SH-SY5Y (cell line): Measurements from ENCODE around the gene CRTC3.

Experiments used
- GATA2 ChIP-seq: IDR thresholded peaks from 2 replicates; pipeline ENCODE4 v1.6.1; 2011; ENCODE audit warnings: mild to moderate bottlenecking, low read depth, low read length
- GATA3 ChIP-seq: IDR thresholded peaks from 2 replicates; pipeline ENCODE4 v1.6.1; 2011; ENCODE audit warnings: low read depth, mild to moderate bottlenecking, low read length, moderate library complexity

CRTC3 gene

DNA sequence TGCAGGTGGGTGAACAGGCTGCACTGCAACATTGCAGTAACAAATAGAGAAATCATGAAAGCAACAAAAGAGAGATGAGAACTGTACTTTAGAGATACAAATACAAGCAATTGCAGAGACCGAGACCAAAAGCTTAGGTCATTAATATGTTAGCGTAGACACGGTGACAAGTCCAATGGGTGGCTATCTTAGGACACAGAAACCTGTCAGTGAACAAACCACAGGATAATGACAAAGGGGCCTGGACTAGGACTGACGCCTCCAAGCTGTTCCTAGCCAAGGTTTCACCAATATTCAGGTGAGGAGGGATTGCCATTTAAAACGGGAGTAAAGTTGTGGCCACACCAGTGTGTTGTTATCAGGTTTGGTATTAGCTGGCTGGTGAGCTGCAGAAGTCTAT lies 145.7 kb downstream of the CRTC3 start:
- TF ChIP-seq GATA3: no peak
- TF ChIP-seq GATA2: no peak

DNA sequence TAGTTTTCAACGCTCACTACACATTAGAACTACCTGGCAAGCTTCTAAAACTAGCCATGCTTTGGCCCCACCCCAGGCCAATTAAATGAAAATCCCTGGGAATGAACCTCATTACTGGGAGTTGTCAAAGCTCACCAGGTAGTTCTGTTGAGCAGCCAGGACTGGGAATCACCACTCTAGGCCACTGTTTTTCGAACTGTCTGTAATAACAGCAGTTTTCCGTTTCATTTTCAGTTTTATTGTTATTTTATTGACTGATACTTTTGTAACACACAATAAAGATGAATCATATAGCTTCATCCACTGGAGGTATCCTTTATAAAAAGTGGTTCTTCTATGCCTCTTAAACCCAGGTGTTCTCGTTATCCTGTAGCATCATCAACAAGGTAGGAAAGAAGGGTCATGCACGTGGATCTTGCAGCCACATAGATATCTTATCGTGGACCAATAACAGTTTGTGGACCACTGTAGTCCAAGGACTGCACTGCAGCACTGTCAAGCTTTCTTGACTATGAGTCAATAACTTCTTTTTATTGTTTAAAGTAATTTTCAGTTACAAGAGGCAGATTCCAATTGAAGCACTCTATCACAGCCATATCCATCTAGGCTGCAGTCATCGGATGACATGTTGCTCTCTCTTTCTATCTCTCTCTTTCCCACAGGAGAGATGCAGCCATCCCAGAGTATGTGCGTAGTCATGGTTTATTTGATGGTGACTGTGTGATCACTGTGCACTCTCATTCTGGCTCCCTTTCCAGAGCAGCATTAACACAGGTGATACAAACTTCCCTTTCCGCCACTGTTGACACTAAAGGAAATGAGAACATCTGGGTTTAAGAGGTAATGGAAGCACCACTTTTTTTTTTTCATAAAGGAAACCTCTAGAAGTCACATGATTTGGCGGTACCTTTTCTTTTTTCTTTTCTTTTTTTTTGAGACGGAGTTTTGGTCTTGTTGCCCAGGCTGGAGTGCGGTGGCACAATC lies 148.4 kb downstream of the CRTC3 start:
- TF ChIP-seq GATA2 (no peak), GATA3 (no peak)

DNA sequence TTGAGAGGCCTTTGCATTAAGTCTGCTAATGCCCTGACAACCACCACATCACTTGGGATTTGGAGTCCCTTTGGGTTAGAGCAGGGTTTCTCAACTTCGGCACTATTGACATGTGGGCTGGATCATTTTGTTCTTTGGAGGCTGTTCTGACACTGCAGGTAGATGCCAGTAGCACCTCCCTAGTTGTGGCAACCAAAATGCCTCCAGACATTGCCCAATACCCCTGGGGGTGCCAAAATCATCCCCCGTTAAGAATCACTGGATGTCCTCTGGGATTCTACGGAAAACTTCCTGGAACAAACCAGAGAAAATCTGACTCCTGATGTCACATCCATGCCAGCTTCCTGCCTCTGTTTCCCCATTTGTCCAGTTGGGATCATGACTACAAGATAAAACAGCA lies 150.2 kb downstream of the CRTC3 start:
- TF ChIP-seq GATA2 (no peak), GATA3 (no peak)

DNA sequence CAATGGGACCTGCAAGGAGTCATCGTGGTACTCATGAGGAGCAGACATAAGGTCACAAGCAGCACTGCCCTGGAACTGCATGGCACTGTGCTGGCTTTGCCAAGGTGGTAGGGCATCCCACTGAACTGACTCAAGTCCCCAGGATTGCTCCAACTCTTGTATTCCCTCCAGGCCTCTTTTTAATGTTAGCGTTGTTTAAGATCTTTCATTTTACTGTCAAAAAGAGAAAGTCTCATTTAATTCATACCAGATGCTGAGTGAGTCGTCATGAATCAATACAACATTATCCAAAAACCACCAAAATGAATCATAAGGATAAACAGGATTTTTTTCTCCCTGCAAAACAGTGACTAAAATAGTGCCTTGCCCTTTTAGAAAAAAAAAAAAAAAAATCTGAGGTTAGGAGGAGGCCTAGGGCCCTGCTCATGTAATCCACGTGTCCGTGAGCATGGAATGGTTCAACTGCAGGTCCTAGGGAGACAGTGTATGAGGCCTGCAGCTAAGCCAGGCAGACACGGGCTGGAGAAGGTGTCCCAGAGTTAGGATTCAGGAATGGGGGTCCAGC lies 150.7 kb downstream of the CRTC3 start:
- no peak for TF ChIP-seq GATA2
- no peak for TF ChIP-seq GATA3

DNA sequence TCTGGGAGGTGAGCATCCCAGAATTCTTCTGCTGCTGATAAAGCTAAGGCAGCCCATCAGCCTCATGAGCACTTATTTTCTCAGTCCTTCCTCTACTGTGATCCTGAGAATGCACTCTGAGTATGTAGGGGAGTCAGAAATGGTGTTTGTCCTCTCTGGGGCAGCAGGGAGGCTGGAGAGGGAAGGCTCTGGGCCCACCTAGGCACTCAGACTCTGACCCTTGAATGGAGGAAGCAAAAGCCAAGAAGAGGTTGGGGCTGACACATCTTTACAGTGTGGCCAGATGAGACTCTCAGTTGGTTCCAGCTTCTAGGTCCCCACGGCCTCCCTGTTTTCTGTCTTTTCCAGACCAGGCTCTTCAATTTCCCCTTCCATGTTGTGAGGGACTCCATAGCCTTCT lies 151.3 kb downstream of the CRTC3 start:
- no peak for TF ChIP-seq GATA3
- TF ChIP-seq GATA2: no peak

DNA sequence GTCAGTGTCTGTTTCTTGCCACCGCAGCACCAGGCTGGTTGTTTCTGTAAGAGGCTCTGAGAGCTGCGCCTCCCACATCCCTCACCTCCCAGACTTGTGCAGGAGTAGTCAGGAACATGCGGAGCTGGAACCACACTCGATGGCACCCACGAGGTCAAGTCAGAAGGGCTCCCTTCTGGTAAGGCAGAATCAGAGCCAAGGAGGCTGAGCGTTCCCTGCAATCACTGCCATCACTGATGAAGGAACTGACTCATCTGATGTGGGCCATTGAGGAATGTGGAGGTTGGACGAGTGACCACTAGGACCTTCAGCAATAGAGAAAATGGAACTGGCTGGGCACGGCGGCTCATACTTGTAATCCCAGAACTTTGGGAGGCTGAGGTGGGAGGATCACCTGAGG lies 151.8 kb downstream of the CRTC3 start:
- no peak for TF ChIP-seq GATA2
- TF ChIP-seq GATA3: no peak

DNA sequence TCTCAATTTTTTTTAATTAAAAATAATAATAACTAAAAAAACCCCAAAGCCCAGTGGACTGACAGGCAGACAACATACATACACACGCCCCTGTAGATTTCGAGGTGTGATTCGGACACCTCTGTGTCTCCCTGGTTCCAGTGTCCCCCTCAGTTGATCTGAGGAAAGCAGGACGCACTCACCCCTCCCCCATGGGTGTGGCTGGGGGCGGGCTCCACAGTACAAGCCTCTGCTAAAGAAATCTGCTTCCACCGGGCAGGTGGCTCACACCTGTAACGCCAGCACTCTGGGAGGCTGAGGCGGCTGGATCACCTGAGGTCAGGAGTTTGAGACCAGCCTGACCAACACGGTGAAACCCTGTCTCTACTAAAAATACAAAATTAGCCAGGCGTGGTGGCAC lies 153.6 kb downstream of the CRTC3 start:
- TF ChIP-seq GATA2 (no peak), GATA3 (no peak)

DNA sequence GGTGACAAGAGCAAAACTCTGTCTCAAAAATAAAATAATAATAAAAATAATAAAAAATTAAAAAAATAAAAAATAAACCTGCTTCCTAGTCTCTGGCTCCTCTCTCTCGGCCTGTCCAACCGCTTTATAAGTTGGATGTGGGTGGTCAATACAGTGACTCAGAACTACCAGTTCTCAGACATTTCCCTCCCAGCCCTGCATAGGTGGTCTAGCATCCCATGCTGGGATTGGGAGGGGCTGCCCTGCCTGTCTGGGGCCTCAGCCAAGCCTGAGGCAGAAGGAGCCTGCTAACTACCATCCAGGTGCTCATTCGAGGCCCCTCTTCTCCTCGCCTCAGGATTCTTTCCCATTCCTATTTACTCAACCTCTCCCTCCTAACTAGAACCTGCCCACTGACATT lies 154.2 kb downstream of the CRTC3 start:
- TF ChIP-seq GATA2: no peak
- TF ChIP-seq GATA3: no peak

DNA sequence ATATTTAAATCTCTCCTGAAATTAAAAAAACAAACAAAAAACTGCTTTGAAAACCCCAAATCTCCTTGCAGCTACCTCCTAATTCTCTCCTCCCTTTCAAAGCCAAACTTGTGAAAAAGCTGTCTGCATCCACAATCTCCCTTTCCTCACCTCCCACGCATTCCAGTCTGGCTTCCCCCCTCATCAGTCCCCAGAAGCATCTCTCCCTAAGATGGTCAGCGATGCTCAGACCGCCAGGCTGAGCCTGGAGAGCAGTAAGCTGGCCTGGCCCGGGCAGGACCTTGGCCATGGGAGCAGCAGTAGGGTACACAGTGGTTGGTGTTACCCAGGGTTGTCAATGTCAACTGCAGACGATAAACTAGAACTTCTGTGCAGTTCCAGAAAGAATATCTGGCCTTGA lies 154.6 kb downstream of the CRTC3 start:
- TF ChIP-seq GATA2: no peak
- TF ChIP-seq GATA3: no peak

DNA sequence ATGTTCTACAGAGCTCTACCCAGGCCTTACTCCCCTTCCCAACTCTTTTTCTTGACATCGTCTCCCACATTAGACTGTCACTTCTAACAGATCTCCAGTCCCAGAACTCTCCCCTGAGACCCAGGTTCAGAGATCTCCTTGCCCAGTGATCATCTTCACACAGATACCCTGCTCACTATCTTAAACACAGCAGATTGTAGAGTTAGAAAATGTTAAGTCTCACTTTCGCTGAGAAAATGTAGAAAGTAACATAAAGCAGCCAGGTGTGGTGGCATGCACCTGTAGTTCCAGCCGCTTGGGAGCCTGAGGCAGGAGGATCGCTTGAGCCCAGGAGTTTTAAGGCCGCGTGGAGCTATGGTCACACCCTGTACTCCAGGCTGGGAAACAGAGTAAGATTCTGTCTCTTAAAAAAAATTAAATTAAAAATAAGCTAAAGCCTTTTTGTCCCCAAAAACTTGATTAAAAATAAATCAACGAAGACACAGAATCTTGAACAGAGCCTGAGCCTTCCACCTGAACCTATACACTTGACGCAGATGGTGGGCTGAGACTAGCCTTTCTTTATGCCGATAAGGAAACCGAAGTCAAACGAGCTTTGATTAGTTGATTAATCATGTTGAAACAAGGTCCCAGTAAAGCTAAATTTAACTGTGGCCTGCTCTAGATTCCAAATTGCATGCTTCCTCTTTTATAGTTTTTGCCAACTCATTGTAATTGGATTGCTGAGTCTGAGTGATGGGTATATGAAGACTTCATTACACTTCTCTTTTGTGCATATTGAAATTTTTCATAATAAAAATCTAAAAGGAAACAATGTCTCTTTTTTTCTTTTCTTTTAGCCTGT lies 156.1 kb downstream of the CRTC3 start:
- no peak for TF ChIP-seq GATA3
- TF ChIP-seq GATA2: no peak

DNA sequence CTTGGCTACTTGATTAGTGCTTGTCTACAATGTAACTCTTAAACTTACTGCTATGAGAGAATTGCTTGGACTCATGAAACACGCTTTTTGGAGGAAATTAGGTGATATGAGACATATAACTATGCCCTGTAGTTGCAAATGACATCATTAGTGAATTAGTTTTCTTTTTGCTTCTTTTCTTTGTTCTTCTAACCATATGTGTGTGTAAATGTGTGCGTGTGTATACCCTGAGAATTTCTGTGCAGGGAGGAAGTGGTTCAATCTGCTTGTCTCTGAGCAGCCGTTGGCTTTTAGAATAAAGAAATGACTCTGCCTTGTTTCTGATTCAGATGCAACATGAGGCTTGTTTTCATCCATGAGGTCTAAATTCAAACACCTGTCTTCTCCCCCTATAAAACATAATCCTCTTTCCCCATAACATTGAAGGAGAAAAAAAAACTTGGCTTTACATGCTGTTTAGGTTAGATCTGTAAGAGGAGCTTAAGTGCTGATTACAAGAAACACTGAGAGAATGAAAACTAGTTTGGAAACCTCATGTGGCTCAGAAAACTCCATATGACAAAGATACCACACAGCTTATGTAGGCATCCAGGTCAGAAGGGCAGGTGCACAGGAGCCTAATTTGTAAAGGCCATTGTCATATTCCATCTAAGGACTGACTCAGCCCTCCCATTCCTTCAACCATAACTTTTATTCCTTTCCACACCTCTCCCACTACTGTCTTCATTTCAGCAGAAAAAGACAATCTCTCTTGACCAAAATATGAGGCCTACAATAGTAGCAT lies 156.9 kb downstream of the CRTC3 start:
- TF ChIP-seq GATA2 (no peak), GATA3 (no peak)

DNA sequence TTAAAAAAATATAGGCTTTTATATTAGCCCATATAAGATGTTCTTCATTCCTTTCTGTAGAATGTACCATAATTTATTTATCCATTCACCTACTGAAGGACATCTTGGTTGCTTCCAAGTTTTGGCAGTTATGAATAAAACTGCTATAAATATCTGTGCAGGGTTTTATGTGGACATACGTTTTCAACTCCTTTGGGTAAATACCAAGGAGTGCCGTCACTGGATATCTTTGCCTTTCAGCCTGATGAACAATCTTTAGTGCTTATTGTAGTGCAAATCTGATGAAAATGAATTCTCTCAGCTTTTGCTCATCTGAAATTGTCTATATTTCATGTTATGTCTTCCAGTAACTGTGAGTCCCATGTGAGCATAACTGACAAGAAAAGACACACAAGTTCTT lies 160.9 kb downstream of the CRTC3 start:
- TF ChIP-seq GATA2 (no peak), GATA3 (no peak)

DNA sequence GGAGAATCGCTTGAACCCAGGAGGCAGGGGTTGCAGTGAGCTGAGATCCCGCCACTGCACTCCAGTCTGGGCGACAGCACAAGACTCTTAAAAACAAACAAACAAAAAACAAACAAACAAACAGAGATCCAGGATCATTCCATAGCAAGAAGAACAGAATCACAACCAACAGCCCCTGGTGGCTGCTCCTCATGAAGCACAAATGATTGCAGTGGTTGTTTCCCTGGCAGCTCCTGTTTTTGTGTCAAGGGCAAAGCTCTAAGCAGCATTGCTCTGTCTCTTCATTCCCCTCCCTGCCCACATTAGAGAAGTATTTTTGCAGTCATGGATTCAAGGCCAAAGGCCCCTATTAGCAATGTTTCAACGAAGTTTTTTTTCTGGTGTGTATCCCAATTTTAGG lies 161.6 kb downstream of the CRTC3 start:
- TF ChIP-seq GATA2: no peak
- no peak for TF ChIP-seq GATA3

DNA sequence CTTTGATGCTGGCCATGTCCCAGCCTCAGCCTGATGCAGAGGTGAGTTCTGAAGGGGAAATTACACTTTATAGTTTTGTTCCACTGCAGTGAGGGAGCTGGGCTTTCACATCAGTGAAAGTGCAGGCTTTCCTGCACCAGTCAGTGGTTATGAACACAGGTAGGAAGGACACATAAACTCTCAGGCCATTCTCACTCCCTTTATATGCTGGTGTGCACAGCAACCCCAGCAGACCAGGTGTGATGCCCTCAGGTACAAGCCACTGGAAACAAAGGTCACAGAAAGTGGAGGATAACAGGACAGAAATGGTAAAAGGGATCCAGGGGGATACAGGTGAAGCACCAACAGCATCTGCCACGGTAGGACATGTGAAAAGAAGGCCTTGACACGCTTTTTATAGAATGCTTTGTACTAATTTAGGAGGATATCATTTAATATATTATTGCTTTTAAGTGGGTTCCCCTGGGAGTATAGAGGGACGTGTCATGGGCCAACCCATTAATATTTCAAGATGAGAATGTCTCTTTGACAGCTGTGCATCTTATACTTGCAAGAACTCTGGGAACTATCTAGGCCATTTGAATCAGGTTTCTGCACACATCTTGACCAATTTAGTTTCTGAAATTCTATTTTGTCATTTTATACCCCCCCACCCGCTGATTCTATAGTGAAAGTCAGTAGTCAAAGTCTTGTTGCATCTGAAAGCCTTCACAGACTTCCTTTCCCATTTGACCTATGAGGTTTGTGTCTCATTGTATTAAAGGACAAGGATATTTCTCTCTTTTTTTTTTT lies 162.5 kb downstream of the CRTC3 start:
- TF ChIP-seq GATA2: no peak
- TF ChIP-seq GATA3: no peak
